Stimulated activated CD4-positive, alpha-beta T cell treated with anti-CD3 and anti-CD28 coated beads, TNF-alpha, amount 100 ng/mL, for 1 hour (primary cell): Measurements from ENCODE around the gene SHC3.

Experiments used
- DNase-seq, 3 donors: peaks; one replicate each; pipeline ENCODE4 v3.0.0-alpha.2; 2020; ENCODE audit warnings: low read depth in 3 of 3, low spot score in 1 of 3

Gene SHC3

GRCh38 chr9:89006996-89007967 is 171.3 kb downstream of the SHC3 start:
- no peak for DNase-seq

GRCh38 chr9:89006267-89006666 is 172.4 kb downstream of the SHC3 start:
- DNase-seq: no peak

GRCh38 chr9:89005323-89005722 is 173.3 kb downstream of the SHC3 start:
- DNase-seq: no peak

DNA sequence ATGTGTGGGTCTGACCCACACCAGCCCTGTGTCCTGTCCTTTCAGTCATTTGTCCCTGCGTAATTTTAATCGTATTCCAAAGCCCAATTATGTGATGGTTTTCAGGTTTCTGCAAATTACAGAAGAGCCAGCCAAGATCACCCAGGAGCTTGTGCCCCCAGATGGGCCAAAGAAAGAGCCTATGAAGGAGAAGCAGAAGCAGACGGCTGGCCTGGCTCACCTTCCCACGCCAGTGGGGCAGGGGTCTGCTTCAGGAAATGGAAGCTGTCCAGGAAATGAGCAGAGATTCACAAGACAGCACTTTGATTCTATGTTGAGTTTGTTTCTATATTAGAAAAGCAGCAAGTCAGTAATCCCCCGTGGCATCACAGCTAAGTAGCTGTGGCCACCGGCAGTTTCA is 175.6 kb downstream of the SHC3 start:
- no peak for DNase-seq

- no peak for DNase-seq
Measured at GRCh38 chr9:89001917-89002540, 176.6 kb downstream of the SHC3 start.

GRCh38 chr9:89000973-89001916 is 177.4 kb downstream of the SHC3 start:
- peak; percentile 18 to 69 (median 35) for DNase-seq

DNA sequence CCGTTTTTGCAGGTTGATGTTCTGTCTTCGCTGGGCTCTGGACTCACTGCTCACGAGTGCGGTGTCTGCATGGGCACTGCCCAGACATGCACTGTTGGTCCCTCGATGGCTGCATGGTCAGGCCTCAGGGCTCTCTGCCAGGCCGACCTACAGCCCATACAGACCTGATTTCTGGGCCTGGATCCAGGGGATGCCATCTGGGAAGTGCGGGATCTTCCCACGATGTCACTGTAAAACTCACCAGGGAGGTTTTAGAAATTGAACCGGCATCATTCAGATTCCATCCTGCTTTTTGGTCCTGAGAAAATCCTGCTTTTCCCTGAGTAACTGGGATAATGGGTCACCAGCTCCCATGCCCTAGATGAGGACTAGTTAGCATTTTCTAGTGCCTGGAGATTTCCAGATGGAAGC is 178.2 kb downstream of the SHC3 start:
- no peak for DNase-seq

GRCh38 chr9:88998911-88999310 is 179.7 kb downstream of the SHC3 start:
- no peak for DNase-seq

DNA sequence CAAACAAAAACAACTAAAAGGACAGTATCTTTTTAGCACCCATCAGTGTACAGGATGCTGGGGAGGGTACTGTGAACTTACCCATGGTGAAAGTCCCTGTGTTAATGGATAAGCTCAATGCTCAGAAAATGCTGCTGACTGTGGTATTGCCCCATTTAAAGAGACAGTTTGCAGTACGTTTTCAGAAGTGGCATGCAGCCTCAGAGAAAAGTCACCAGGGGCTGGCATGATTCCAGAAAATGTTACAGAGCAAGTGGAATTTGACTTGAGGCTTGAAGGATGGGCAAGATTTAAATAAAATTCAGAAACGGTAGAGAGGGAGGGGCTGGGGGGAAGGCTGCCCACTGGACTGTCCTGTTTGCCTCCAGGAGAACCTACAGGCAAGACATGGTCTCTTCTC is 180.1 kb downstream of the SHC3 start:
- DNase-seq: no peak

GRCh38 chr9:88997646-88998045 is 181.0 kb downstream of the SHC3 start:
- DNase-seq: no peak

DNA sequence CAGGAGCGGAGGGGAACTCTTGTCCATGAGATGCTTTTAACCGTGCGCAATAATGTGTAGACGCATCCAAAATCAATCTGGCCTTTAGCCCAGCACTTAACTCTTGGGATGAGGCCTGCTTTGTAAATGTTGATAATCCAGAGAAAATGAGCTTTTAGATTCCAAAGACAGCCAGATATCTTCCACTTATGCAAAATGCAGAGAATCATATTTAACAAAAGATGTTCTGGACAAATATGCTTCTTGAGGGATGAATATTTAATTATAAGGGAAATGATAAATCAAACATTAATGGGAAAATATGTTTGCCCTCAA is 181.7 kb downstream of the SHC3 start:
- DNase-seq: no peak

DNA sequence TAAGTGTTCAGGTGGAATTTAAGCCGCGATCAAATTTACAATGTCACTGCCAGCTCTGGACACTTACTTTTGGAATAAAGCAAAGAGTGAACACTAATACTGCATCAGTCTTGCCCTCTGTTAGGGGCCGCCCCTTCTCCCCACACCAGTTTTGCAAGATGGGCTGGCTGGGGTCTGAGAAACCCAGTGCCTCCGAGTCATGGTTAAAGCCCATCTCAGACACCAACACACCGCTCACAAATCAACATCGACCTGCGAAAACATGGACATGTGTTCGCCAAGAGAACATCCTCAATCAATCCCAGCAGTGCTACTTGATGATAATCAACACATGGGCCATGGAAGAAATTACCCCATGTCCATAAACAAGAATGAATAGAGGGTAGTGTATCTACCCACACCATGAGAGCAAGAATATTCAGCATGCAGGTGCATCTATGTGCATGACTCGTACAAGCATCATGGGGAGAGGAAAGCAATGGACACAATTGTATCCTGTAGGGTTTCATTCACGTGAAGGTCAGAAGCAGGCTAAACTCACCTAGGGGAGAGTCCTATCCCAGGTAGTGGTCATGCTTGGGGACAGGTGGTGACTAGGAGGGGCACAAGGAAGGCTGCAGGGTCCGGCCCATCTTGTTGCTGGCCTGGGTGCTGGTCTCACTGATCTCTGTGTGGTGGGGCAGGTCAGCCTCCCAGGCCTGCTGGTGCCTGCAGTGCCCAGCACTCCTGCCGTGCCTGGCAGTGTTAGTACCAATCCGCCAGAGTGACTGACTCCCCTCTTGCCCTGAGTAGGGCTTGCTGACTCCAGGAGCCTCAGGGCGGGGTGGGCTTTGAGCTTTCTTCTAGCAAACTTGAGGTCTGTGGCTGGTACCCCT is 182.3 kb downstream of the SHC3 start:
- no peak for DNase-seq

- no peak for DNase-seq
Measured at GRCh38 chr9:88995627-88996026, 183.0 kb downstream of the SHC3 start.

DNA sequence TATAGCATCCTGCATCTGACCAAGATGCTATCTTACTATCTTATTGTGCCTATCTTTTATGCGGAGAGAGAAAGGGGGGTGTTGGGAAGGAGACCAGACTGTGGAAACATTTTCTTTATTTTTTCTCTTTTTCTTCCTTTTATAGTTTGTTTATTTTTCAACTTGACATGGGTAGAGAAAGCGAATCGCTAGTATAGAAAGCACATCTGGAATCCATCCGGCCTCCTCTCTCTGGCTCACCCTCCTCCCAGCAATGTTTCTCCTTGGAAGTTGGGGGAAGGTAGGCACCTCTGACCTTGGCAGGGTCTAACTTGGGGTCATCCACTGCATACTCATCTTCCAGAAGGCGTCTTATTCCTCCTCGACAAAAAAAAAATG is 183.4 kb downstream of the SHC3 start:
- DNase-seq: no peak

DNA sequence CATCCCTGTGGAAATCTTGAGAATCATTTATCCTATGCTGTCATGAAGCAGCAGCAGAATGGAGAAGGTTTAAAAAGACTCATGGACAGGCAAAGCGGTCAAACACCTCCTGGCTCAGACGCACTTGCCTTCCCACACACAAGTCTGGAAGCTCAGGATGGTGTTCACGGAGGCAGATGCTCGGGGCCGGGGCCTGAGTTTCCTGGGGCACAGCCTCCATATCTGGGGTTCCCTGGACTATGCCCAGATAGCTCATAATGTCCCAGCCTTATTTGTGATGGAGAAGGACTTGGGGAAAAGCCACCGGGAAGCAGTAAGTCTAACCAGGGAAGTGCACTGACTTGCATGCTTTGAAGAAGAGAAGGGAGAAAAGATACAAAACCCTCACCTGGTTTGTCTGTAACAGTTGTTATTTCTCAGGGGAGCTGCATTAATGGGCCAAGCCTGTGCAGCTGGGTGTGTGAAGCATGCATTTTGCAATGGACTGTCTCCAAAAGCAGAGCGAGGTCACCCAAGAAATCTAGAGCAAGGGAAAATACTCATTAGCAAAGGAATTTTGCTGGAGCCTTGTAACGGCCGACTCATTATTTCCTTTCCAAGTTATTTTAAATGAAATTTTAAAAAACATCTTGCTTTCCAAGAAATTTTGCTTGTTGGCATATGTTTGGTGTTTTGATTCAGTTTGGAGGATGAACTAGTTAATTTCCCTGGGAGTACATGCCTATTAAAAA is 184.0 kb downstream of the SHC3 start:
- DNase-seq: no peak

DNA sequence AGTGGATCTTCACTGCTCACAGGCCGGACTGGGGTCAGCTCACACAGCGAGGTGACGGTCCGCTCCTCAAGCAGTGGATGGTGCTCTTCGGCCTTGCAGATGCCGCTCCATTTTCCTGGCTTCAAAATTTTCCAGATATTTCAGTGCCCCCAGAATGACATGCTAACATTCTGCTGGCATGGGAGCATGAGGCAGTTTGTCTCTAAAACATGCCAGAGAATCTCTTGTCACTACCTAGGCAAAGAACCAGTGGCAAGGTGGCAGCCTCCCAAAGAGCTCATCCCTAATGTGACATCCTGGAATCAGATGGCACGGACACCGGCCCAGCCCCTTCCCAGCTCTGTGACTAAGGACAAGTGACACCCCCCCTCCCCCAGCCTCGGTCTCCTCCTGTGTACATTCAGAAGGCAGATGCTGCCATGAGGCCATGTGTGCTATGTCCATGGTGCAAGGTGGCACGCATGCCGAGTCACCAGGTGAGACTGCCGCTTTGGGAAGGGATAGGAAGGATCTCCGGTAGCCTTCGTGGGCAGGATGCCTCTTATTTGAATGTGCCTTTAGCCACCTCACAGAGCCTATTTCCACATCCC is 184.7 kb downstream of the SHC3 start:
- no peak for DNase-seq

- DNase-seq: no peak
Measured at GRCh38 chr9:88993327-88993726, 185.3 kb downstream of the SHC3 start.

GRCh38 chr9:88992556-88992955 is 186.1 kb downstream of the SHC3 start:
- DNase-seq: no peak
